GM21737 (cell line): ENCODE results near the gene RAB3GAP2.
"Not testable (repeated sequence)": the region's sequence is repeated elsewhere in the genome, so short reads cannot be mapped to it uniquely, and the experiment has no call there.

ENCODE experiments used
- ATAC-seq: cut with Tn5 transposase; IDR thresholded peaks from one replicate; pipeline ENCODE4 v1.9.1; 2021; ENCODE audit warnings: mild to moderate bottlenecking, moderate library complexity; ENCODE audit not compliant: unreplicated experiment

Gene RAB3GAP2

GRCh38 chr1:220239966-220240365 lies 32.3 kb downstream of the RAB3GAP2 start:
- ATAC-seq, result no peak

DNA sequence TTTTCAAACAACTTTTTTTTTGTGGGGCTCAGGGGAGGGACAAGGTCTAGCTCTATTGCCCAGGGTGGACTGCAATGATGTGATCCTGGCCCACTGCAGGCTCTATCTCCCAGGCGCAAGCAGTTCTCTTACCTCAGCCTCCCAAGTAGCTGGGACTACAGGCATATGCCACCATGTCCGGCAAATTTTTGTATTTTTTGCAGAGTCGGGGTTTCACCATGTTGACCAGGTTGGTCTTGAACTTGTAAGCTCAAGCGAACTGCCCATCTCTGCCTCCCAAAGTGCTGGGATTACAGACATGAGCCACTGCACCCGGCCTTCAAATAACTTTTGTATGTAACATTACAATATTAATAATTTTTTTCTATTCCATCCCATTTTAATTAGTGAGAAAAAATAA lies 33.0 kb downstream of the RAB3GAP2 start:
- ATAC-seq, result no peak

DNA sequence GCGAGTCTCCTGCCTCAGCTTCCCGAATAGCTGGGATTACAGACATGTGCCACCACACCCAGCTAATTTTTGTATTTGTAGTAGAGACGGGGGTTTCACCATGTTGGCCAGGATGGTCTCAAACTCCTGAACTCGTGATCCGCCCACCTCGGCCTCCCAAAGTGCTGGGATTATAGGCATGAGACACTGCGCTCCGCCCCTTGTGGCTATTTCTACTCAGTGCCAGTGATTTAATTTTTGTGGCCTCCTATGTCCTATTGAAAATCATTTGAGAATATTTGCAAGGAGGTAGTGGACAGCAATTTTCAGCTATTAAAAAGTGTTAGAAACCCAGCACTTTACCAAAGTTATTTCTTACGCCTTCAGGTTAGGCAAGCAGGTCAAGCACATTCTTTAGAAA lies 36.0 kb downstream of the RAB3GAP2 start:
- ATAC-seq, result not testable (repeated sequence)

- ATAC-seq, result no peak
Observed at GRCh38 chr1:220235462-220235861, 36.8 kb downstream of the RAB3GAP2 start.

- ATAC-seq, result no peak
Observed at GRCh38 chr1:220233927-220234326, 38.3 kb downstream of the RAB3GAP2 start.

DNA sequence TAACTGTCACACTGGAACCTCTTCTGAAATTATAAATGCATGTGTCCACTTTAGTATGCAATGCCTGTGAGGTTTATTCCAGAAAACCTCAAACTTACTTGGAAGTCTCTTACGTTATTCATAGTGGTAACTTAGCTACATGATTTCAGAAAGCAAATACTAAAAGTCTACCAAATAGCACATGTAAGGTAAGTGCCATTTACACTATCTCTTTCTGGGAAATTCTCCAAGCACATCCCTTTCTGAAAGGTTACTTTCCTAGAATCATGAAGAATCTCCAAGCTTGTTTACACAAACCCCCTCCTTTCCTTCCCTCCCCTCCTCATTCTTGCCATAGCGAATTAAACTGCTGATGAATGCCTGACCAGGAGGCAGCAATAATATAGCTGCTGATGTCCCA lies 42.5 kb downstream of the RAB3GAP2 start:
- no peak for ATAC-seq

DNA sequence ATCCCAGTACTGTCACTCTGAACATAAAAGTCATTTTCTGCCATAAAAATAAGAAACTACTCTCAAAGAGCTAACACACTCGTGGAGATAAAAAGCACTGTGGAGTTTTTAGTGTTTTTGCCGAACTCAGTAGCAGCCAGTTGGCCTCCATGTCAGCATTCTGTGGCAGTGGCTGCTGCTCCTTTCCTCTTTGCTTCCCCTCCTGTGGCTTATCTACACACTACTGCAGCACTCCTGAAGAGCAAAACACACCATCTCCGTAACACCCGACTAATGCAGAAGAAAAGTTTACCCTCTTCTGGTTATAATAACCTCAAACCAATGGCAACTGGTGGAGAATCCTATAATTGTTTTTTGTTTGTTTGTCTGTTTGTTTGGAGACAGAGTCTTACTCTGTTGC lies 44.9 kb downstream of the RAB3GAP2 start:
- ATAC-seq, result no peak

DNA sequence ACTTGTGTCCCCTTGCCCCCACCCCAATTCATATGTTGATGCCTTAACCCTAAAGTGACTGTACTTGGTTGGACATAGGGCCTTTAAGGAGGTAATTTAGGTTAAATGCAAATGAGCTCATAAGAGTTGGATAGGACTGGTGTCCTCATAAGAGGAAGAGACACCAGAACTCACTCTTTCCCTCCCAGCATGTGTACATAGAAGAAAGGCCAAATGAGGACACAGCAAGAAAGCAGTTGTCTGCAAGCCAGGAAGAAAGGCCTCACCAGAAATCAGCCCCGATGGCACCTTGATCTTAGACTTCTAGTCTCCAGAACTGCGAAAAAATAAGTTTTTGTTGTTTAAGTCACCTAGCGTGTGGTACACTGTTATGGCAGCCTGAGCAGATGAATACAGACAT lies 45.5 kb downstream of the RAB3GAP2 start:
- ATAC-seq, result no peak

- ATAC-seq, result no peak
Observed at GRCh38 chr1:220225957-220226356, 46.3 kb downstream of the RAB3GAP2 start.

- ATAC-seq, result no peak
Observed at GRCh38 chr1:220224611-220225124, 47.6 kb downstream of the RAB3GAP2 start.

- ATAC-seq, result no peak
Observed at GRCh38 chr1:220224033-220224432, 48.2 kb downstream of the RAB3GAP2 start.

- ATAC-seq, result peak; percentile 26
Observed at GRCh38 chr1:220222939-220223338, 49.3 kb downstream of the RAB3GAP2 start.

DNA sequence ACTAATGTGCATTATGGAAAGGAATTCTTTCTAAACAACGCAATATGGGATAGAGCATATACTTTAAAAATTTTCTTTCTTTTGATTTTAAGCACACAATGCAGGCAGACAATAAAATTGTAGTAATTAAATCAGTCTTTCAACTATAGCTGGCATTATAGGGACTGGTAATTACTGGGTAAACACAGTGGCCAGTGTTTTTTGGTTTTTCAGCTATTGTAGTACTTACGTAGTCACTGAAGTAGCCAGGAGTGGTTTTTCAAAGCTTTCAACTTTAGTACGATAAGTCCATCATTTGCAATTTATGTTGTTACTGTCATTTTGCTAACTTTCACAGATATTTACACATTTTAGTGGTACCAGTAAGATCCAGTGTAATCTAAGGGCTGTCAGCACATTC lies 50.6 kb downstream of the RAB3GAP2 start:
- ATAC-seq, result no peak

GRCh38 chr1:220221269-220221668 lies 51.0 kb downstream of the RAB3GAP2 start:
- ATAC-seq, result no peak

- not testable (repeated sequence) for ATAC-seq
Observed at GRCh38 chr1:220220699-220221040, 51.6 kb downstream of the RAB3GAP2 start.

DNA sequence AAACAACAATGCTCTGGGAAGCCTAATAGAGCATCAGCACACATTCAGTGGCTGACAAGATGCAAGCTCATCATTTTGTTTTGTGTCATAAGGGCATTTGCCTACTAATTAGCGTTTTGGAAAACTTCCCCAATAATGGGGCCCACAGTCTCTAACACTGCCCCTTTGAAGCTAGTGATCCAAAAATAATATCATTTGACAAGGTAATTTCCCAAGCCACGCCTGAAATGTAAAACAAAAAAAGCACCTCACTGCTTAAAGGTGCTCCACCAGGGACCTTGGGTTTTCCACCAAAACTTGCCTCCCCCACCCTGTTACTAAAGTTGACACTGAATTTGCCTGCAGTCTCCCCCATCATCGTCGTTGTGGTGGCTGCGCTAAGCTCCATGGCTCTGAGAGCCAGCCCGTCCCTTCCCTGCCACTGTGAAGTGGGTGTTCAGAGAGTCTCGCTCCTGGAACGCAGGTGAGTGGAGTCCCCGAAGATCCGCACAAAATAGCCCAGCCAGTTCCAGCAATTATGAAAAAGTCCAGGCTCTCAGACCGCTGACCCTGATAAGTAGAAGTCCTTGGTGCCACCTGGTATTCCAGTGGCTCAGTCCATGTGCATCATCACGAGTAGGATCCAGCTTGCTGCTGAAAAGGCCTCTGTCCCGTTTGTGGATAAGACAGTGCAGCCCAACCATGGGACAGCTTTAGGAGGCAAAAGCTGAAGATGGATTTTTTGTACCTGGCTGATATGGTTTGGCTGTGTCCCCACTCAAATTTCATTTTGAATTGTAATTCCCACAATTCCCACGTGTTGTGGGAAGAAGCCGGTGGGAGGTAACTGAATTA lies 52.2 kb downstream of the RAB3GAP2 start:
- peak; percentile 47 for ATAC-seq

GRCh38 chr1:220219136-220219442 lies 53.2 kb downstream of the RAB3GAP2 start:
- no peak for ATAC-seq

- ATAC-seq, result peak; percentile 57
Observed at GRCh38 chr1:220218397-220219135, 53.7 kb downstream of the RAB3GAP2 start.

DNA sequence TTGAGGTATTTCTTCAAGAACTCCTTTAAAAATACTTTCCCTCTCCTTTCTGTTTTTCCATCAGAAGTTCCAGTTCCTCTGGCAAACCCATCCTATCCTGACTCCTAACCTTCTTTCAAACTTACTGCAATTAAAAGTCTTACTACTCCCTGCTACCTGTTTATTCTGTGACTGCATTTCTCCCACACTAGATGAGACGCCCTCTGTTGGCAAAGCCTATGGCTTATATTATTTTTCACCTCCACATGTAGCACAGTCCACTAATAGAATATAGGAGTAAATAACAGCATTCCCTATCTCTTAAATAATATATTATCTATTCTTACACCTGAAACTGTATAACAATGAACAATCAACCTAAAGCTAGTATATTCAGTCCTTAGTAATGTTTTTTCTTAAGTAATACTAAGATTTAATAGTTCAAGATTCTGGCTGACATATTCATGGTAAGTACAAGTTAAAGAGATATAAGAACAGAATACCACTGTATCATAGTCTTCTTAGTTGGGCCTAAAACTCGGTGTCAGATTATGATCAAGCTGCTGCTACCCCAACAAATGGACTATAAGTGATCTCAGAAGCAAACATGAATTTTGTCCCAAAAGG lies 54.8 kb downstream of the RAB3GAP2 start:
- no peak for ATAC-seq

DNA sequence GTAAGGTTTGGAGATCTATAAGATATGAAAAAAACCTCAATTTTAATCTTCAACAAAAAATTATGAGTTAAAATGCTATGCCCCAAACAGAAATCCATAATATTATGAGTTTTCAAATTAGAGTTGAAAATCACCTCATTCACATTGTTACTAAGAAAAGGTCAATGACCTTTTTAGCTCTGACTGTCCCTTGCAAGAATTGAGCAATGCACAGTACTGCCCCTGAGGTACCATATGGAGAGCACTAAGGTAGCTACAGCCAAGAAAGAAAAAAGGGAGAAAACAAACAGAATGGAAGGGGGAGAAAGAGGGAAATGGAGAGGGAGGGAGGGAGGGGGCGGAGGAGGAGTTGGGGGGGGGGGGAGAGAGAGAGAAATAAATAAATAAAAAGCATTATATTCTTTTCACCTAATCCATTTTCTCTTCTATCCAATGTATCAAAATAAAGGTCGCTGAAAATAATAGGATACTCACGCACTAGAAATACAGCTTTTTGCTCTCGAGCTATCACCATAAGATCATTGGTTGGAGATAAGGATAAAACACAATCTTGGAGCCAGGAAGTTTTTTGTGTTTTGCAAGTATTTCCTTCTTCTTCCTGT lies 58.8 kb downstream of the RAB3GAP2 start:
- ATAC-seq, result no peak

DNA sequence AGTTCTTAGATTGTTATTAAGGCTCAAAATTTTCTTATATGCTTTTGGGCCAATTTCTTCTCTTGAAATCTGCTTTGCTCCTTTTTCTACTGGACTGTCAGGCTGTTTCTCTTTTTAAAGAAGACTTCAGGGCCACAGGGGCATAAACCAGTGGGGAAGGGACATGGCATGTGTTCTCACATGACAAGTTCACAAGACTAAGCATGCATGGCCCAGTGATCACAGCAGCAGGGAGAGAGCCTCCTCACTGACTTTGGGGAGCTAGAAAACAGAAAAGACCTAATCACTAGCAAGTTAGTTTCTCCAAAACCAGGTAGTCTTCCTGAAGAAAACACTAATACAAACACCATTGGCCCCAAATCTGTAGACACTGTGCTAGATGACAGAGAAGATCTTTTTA lies 64.8 kb downstream of the RAB3GAP2 start:
- no peak for ATAC-seq
